Mesenchymal stem cell (in vitro differentiated cells and primary cell): ENCODE measurements around the gene MEAF6.
A peak's percentile ranks its signal among the peaks of the same experiment; 100 is the strongest.

ENCODE experiments used
- DNase-seq: peaks from one replicate; pipeline ENCODE4 v3.0.0-alpha.2; 2013
- H2AFZ ChIP-seq: one replicate; pipeline ENCODE4 v1.6.1; 2013; ENCODE audit warnings: low read depth, mild to moderate bottlenecking, control low read depth, inconsistent platforms, low read length, moderate library complexity
- H2AK5ac ChIP-seq: 2 replicates; pipeline ENCODE4 v1.6.1; 2013; ENCODE audit warnings: low read length, moderate library complexity, mild to moderate bottlenecking, inconsistent platforms; ENCODE audit not compliant: severe bottlenecking
- H2BK120ac ChIP-seq: one replicate; pipeline ENCODE4 v1.6.1; 2013; ENCODE audit warnings: low read depth, mild to moderate bottlenecking, inconsistent platforms, low read length, moderate library complexity
- H2BK12ac ChIP-seq, 2 experiments: one replicate each; pipeline ENCODE4 v1.6.1; 2013; ENCODE audit warnings: inconsistent platforms in 2 of 2, low read length in 2 of 2, mild to moderate bottlenecking in 2 of 2, moderate library complexity in 2 of 2, control low read depth in 1 of 2
- H2BK15ac ChIP-seq: one replicate; pipeline ENCODE4 v1.6.1; 2013; ENCODE audit warnings: mild to moderate bottlenecking, low read depth, inconsistent platforms; ENCODE audit not compliant: poor library complexity, severe bottlenecking
- H2BK5ac ChIP-seq: 2 replicates; pipeline ENCODE4 v1.6.1; 2013; ENCODE audit warnings: low read depth, mild to moderate bottlenecking, low read length, control low read depth, inconsistent platforms; ENCODE audit not compliant: poor library complexity, severe bottlenecking
- H3K14ac ChIP-seq, 2 experiments: one replicate each; pipeline ENCODE4 v1.6.1; 2013; ENCODE audit warnings: inconsistent platforms in 2 of 2, low read length in 2 of 2, control low read depth in 1 of 2, mild to moderate bottlenecking in 1 of 2, moderate library complexity in 1 of 2
- H3K18ac ChIP-seq, 2 experiments: one replicate each; pipeline ENCODE4 v1.6.1; 2013; ENCODE audit warnings: inconsistent platforms in 2 of 2, low read length in 2 of 2, control low read depth in 1 of 2, low read depth in 1 of 2, mild to moderate bottlenecking in 1 of 2
- H3K23ac ChIP-seq, 2 experiments: one replicate each; pipeline ENCODE4 v1.6.1; 2013; ENCODE audit warnings: inconsistent platforms in 2 of 2, low read length in 2 of 2, mild to moderate bottlenecking in 2 of 2, moderate library complexity in 2 of 2, control low read depth in 1 of 2
- H3K27ac ChIP-seq: 2 replicates; pipeline ENCODE4 v1.5.1; 2013; ENCODE audit warnings: mild to moderate bottlenecking, moderate library complexity, low read length, control low read depth, inconsistent platforms; ENCODE audit not compliant: poor library complexity, severe bottlenecking
- H3K27me3 ChIP-seq, 2 experiments: 2 replicates each; pipeline versions ENCODE4 v1.6.1 to v1.7.0; 2013; ENCODE audit warnings: low read length in 2 of 2, mild to moderate bottlenecking in 2 of 2, moderate library complexity in 2 of 2, control low read depth in 1 of 2, inconsistent platforms in 1 of 2; ENCODE audit not compliant: control insufficient read depth in 1 of 2, insufficient read depth in 1 of 2
- H3K36me3 ChIP-seq, 2 experiments: 2 replicates each; pipeline versions ENCODE4 v1.6.1 to v1.7.0; 2013; ENCODE audit warnings: low read length in 2 of 2, control low read depth in 1 of 2, inconsistent platforms in 1 of 2, low read depth in 1 of 2, mild to moderate bottlenecking in 1 of 2; ENCODE audit not compliant: insufficient read depth in 2 of 2, control insufficient read depth in 1 of 2
- H3K4ac ChIP-seq, 2 experiments: one replicate each; pipeline ENCODE4 v1.6.1; 2013; ENCODE audit warnings: inconsistent platforms in 2 of 2, low read length in 2 of 2, mild to moderate bottlenecking in 2 of 2, moderate library complexity in 2 of 2, control low read depth in 1 of 2, low read depth in 1 of 2
- H3K4me1 ChIP-seq: 2 replicates; pipeline ENCODE4 v1.6.1; 2013; ENCODE audit warnings: low read depth, low read length, control low read depth; ENCODE audit not compliant: control insufficient read depth, insufficient read depth
- H3K4me2 ChIP-seq: 2 replicates; pipeline ENCODE4 v1.6.1; 2013; ENCODE audit warnings: low read length, mild to moderate bottlenecking, inconsistent platforms; ENCODE audit not compliant: poor library complexity, severe bottlenecking
- H3K4me3 ChIP-seq, 2 experiments: 2 replicates each; pipeline versions ENCODE4 v1.5.1 to v1.7.0; 2013; ENCODE audit warnings: low read length in 2 of 2, mild to moderate bottlenecking in 2 of 2, control low read depth in 1 of 2, low read depth in 1 of 2; ENCODE audit not compliant: insufficient read depth in 1 of 2
- H3K79me1 ChIP-seq: replicated peaks from 2 replicates; pipeline ENCODE4 v1.6.1; 2013; ENCODE audit warnings: mild to moderate bottlenecking, control low read depth, low read length, inconsistent platforms; ENCODE audit not compliant: poor library complexity, severe bottlenecking
- H3K9ac ChIP-seq: 2 replicates; pipeline ENCODE4 v1.7.0; 2013; ENCODE audit warnings: mild to moderate bottlenecking, low read length, moderate library complexity
- H3K9me3 ChIP-seq: 2 replicates; pipeline ENCODE4 v1.7.0; 2013; ENCODE audit warnings: mild to moderate bottlenecking, low read length; ENCODE audit not compliant: control insufficient read depth
- H4K8ac ChIP-seq: one replicate; pipeline ENCODE4 v1.6.1; 2013; ENCODE audit warnings: inconsistent platforms, mild to moderate bottlenecking, low read length, moderate library complexity
- H4K91ac ChIP-seq: one replicate; pipeline ENCODE4 v1.6.1; 2013; ENCODE audit warnings: mild to moderate bottlenecking, low read length, inconsistent platforms
- WGBS: methylation state at CpG from one replicate; pipeline ENCODE4 v1.1.7; 2013; ENCODE audit warnings: mixed read lengths; 5-methylcytosine and 5-hydroxymethylcytosine counted together

Gene MEAF6

GRCh38 chr1:37461698-37462436 lies 52.7 kb downstream of the MEAF6 start:
- H2AFZ ChIP-seq, result no peak overlapping the region
- H3K4ac ChIP-seq, result no peak overlapping the region
- no peak overlapping the region for H2BK5ac ChIP-seq
- H3K4me3 ChIP-seq, result no peak overlapping the region
- peaks cover 24% of the 10 kb centered on the region for H3K79me1 ChIP-seq
- no peaks in the 10 kb centered on the region for H3K9me3 ChIP-seq
- no peak overlapping the region for H3K9ac ChIP-seq
- H2AK5ac ChIP-seq, result no peak overlapping the region
- no peak overlapping the region for H3K4me2 ChIP-seq
- no peaks in the 10 kb centered on the region for H3K27me3 ChIP-seq
- no peak overlapping the region for H3K18ac ChIP-seq
- no peak overlapping the region for H4K8ac ChIP-seq
- no peak overlapping the region for H3K14ac ChIP-seq
- no peak overlapping the region for H2BK12ac ChIP-seq
- no peak overlapping the region for H3K23ac ChIP-seq
- 97% methylated on average over 7 of the region's 9 CpGs for WGBS
- no peak overlapping the region for H2BK15ac ChIP-seq
- no peak overlapping the region for H2BK120ac ChIP-seq
- H3K36me3 ChIP-seq, result peaks cover 0 to 16% of the 10 kb centered on the region in 2 experiments
- no peak for DNase-seq
- H3K27ac ChIP-seq, result no peak overlapping the region
- H4K91ac ChIP-seq, result no peak overlapping the region
- H3K4me1 ChIP-seq, result peaks cover 4% of the 10 kb centered on the region

GRCh38 chr1:37458551-37458950 lies 56.0 kb downstream of the MEAF6 start:
- Histone ChIP-seq H2BK120ac (no peak overlapping the region), H4K8ac (no peak overlapping the region), H4K91ac (no peak overlapping the region), H3K27ac (no peak overlapping the region), H3K23ac (no peak overlapping the region), H3K14ac (no peak overlapping the region), H2AK5ac (no peak overlapping the region), H3K79me1 (peaks cover 21% of the 10 kb centered on the region), H3K36me3 (peaks cover 0 to 17% of the 10 kb centered on the region in 2 experiments), H3K4me2 (no peak overlapping the region), H2BK5ac (no peak overlapping the region), H3K27me3 (no peaks in the 10 kb centered on the region), H2AFZ (no peak overlapping the region), H3K9me3 (no peaks in the 10 kb centered on the region), H3K9ac (no peak overlapping the region), H3K4ac (no peak overlapping the region), H3K18ac (no peak overlapping the region), H2BK15ac (no peak overlapping the region), H3K4me3 (no peak overlapping the region), H3K4me1 (peaks cover 5% of the 10 kb centered on the region), H2BK12ac (no peak overlapping the region)
- 88% methylated on average over 3 of the region's 3 CpGs for WGBS
- no peak for DNase-seq

GRCh38 chr1:37456614-37457013 lies 58.0 kb downstream of the MEAF6 start:
- no peak overlapping the region for H2BK5ac ChIP-seq
- H4K8ac ChIP-seq, result no peak overlapping the region
- no peak for DNase-seq
- peaks cover 20% of the 10 kb centered on the region for H3K79me1 ChIP-seq
- H2BK12ac ChIP-seq, result no peak overlapping the region
- no peak overlapping the region for H3K18ac ChIP-seq
- no peak overlapping the region for H2BK15ac ChIP-seq
- H3K27ac ChIP-seq, result no peak overlapping the region
- peaks cover 6% of the 10 kb centered on the region for H3K4me1 ChIP-seq
- H3K4me3 ChIP-seq, result no peak overlapping the region
- no peak overlapping the region for H2BK120ac ChIP-seq
- no peak overlapping the region for H3K23ac ChIP-seq
- H3K9me3 ChIP-seq, result no peaks in the 10 kb centered on the region
- H2AK5ac ChIP-seq, result no peak overlapping the region
- no peak overlapping the region for H2AFZ ChIP-seq
- peaks cover 0 to 22% of the 10 kb centered on the region in 2 experiments for H3K36me3 ChIP-seq
- no peak overlapping the region for H3K14ac ChIP-seq
- H3K9ac ChIP-seq, result no peak overlapping the region
- H3K27me3 ChIP-seq, result no peaks in the 10 kb centered on the region
- H4K91ac ChIP-seq, result no peak overlapping the region
- no peak overlapping the region for H3K4ac ChIP-seq
- no peak overlapping the region for H3K4me2 ChIP-seq

- Histone ChIP-seq H2BK120ac (no peak overlapping the region), H3K18ac (no peak overlapping the region), H2BK5ac (no peak overlapping the region), H3K9me3 (no peaks in the 10 kb centered on the region), H3K79me1 (peaks cover 18% of the 10 kb centered on the region), H4K91ac (no peak overlapping the region), H3K23ac (no peak overlapping the region), H3K4me2 (no peak overlapping the region), H2AK5ac (no peak overlapping the region), H3K14ac (no peak overlapping the region), H3K36me3 (peaks cover 0 to 18% of the 10 kb centered on the region in 2 experiments), H2BK12ac (no peak overlapping the region), H3K27ac (no peak overlapping the region), H3K4me3 (no peak overlapping the region), H3K4me1 (peaks cover 6% of the 10 kb centered on the region), H3K27me3 (no peaks in the 10 kb centered on the region), H2AFZ (no peak overlapping the region), H3K9ac (peak overlapping the region; percentile 79), H3K4ac (no peak overlapping the region), H4K8ac (peak overlapping the region; percentile 29), H2BK15ac (no peak overlapping the region)
- 93% methylated on average over 9 of the region's 10 CpGs for WGBS
- no peak for DNase-seq
Observed at GRCh38 chr1:37455516-37455915, 59.0 kb downstream of the MEAF6 start.
